ENCODE data around the gene OGDH.
"Not testable (repeated sequence)": the region's sequence is repeated elsewhere in the genome, so short reads cannot be mapped to it uniquely, and the experiment has no call there.

OGDH gene

GRCh38 chr7:44580945-44581878 lies 25.2 kb upstream of the OGDH start:
- DNase-seq (ENCODE audit: low spot score): peak; percentile 24

- peak; percentile 99 for DNase-seq (ENCODE audit: low spot score)
Observed at GRCh38 chr7:44581879-44582603, 24.4 kb upstream of the OGDH start, which contains the start of gene TMED4. TSS of gene TMED4 (minus strand) at chr7:44582231. CDS start at chr7:44582206, 25 bp downstream.

GRCh38 chr7:44583146-44583865 lies 23.1 kb upstream of the OGDH start:
- peak; percentile 68 for DNase-seq (ENCODE audit: low spot score)

- DNase-seq (ENCODE audit: low spot score): peak; percentile 73
Observed at GRCh38 chr7:44587843-44588711, 18.4 kb upstream of the OGDH start.

GRCh38 chr7:44590910-44591309 lies 15.5 kb upstream of the OGDH start:
- no peak for DNase-seq (ENCODE audit: low spot score)

GRCh38 chr7:44595934-44596635 lies 10.3 kb upstream of the OGDH start:
- no peak for DNase-seq (ENCODE audit: low spot score)

- not testable (repeated sequence) for DNase-seq (ENCODE audit: low spot score)
Observed at GRCh38 chr7:44597181-44597580, 9.2 kb upstream of the OGDH start.

GRCh38 chr7:44599222-44599621 lies 7.2 kb upstream of the OGDH start:
- no peak for DNase-seq (ENCODE audit: low spot score)

- DNase-seq (ENCODE audit: low spot score): no peak
Observed at GRCh38 chr7:44602576-44602910, 3.9 kb upstream of the OGDH start.

- no peak for DNase-seq (ENCODE audit: low spot score)
Observed at GRCh38 chr7:44603193-44603592, 3.2 kb upstream of the OGDH start.

- no peak for DNase-seq (ENCODE audit: low spot score)
Observed at GRCh38 chr7:44604941-44605340, 1.5 kb upstream of the OGDH start.

GRCh38 chr7:44607141-44608068 lies 978 bp downstream of the OGDH start:
- no peak for DNase-seq (ENCODE audit: low spot score)

- no peak for DNase-seq (ENCODE audit: low spot score)
Observed at GRCh38 chr7:44608916-44609648, 2.7 kb downstream of the OGDH start.

- DNase-seq (ENCODE audit: low spot score): no peak
Observed at GRCh38 chr7:44609829-44610228, 3.4 kb downstream of the OGDH start.

- no peak for DNase-seq (ENCODE audit: low spot score)
Observed at GRCh38 chr7:44615149-44615611, 8.8 kb downstream of the OGDH start.

- DNase-seq (ENCODE audit: low spot score): no peak
Observed at GRCh38 chr7:44615793-44616192, 9.4 kb downstream of the OGDH start.

GRCh38 chr7:44616545-44616944 lies 10.1 kb downstream of the OGDH start:
- no peak for DNase-seq (ENCODE audit: low spot score)

GRCh38 chr7:44617225-44617890 lies 10.9 kb downstream of the OGDH start:
- DNase-seq (ENCODE audit: low spot score): no peak
